ENCODE measurements around the gene SELENON.
A peak's percentile ranks its signal among the peaks of the same experiment; 100 is the strongest.

Gene SELENON

DNA sequence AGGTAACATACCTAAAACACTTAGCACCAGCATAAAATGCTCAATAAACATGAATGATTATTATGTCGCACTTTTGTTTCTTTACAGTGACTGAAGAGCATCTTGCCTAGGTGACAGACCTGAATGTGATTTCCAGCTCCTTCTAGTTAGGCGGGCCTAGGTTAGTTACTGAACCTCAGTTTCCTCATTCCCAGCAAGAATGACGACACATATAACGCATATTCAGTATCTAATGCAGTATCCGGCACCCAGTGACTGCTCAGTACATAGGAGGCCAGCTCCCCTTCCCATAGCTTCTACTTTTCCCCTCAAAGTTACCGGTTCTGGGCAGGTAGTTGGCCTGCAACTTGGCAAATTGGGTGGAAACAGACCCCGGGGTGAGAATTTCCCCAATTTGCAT lies 58.5 kb downstream of the SELENON start:
- H3K36me3 ChIP-seq (ENCODE audit: insufficient read depth, low read length), result peaks cover 7% of the 10 kb centered on the region
- H3K27ac ChIP-seq (ENCODE audit: low read depth, low read length), result no peak overlapping the region
- H3K4me1 ChIP-seq (ENCODE audit: control insufficient read depth, insufficient read depth, low read length, unreplicated experiment), result peaks cover 13% of the 10 kb centered on the region
- no peaks in the 10 kb centered on the region for H3K27me3 ChIP-seq (ENCODE audit: insufficient read depth, low read length)
- peak overlapping the region; percentile 61 for H2AFZ ChIP-seq (ENCODE audit: low read length, unreplicated experiment)
- peaks cover 33% of the 10 kb centered on the region for H3K79me2 ChIP-seq (ENCODE audit: control insufficient read depth, insufficient read depth, low read length, unreplicated experiment)
- peak overlapping the region; percentile 92 for H3K4me3 ChIP-seq (ENCODE audit: low read depth, low read length)

DNA sequence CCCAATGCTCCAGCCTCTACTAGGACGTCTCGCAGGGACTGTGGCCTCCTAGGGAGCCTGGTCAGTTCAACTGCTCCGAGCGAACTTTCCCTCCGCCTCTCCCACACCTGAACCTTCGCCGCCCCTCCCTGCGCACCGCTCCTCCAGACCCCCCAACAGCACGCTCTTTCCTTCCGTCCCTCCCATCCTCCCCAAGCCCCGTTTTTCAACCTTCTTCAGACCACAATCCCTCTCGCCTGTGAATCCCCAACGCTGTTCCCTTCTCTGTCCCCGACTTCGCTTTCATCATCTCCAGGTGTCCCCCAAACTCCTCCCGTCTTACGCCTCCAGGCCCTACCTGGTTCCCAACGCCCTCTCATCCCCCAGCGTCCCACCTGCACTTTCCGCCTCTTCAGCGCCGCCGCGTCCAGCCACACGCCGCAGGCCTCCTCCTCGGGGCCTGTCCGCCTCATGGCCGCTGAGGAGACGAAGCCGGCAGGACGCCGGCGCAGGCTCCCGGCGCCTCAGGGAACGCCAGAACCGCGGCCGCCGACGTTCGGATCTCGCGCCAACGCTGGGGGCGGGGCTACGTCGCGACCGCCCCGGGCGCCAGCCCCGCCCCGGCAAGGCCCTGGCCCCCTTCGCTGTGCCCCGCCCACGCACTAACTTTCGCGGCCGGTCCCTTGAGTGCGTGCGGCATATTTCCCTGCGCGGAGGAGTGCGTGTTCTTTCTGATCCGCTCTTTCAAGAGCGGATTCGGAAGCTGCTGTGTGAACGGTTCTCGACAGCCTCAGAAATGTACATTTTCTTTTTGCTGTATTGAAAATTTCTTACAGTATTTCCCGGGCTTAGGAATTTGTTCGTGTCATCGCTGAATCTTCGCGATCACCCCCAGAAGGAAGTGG lies 59.2 kb downstream of the SELENON start, which contains the start of gene AUNIP:
TSS of gene AUNIP (minus strand) at position 552 of the 884 bp plus-strand sequence. CDS start at position 452, 100 bp downstream.
- peaks cover 31% of the 10 kb centered on the region for H3K79me2 ChIP-seq (ENCODE audit: control insufficient read depth, insufficient read depth, low read length, unreplicated experiment)
- H3K4me3 ChIP-seq (ENCODE audit: low read depth, low read length), result peak within 1 kb of the TSS; percentile 92
- H3K4me1 ChIP-seq (ENCODE audit: control insufficient read depth, insufficient read depth, low read length, unreplicated experiment), result peaks cover 13% of the 10 kb centered on the region
- H3K27ac ChIP-seq (ENCODE audit: low read depth, low read length), result peak within 1 kb of the TSS; percentile 69
- no peaks in the 10 kb centered on the region for H3K27me3 ChIP-seq (ENCODE audit: insufficient read depth, low read length)
- peak within 1 kb of the TSS; percentile 63 for H2AFZ ChIP-seq (ENCODE audit: low read length, unreplicated experiment)
- H3K36me3 ChIP-seq (ENCODE audit: insufficient read depth, low read length), result peaks cover 7% of the 10 kb centered on the region

DNA sequence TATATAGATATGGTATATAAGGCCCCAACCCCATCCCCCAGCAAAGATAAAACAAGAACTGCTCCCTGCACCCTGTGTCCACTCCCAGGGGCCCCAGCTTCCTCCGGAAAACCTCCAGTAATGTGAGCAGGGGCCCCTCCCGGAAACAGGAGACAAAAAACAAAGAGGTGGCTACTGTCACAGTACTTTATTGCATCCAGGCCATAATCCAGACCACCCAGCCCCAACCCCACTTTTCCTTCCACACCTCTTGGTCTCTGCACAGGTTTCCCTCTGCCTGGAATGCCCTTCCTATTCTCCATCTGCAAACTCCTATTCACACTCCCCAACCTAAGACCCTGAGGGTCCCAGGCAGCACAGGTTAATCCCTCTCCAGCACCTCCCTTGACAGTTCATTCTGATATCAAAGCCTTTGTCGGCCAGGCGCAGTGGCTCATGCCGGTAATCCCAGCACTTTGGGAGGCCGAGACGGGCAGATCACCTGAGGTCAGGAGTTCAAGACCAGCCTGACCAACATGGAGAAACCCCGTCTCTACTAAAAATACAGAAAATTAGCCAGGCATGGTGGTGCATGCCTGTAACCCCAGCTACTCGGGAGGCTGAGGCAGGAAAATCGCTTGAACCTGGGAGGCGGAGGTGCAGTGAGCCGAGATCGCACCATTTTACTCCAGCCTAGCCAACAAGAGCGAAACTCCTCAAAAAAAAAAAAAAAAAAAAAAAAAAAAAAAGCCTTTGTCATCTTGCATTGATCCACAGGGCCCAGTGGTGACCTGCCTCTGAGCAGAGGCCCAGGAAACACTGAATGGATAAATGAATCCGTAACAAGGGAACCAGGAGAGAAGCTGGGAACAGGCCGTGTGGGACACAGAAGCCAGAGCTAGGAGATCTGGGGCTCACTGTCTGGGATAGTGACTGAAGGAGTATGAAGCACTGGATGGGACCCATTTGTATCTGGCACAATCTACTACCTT lies 61.6 kb downstream of the SELENON start:
- H2AFZ ChIP-seq (ENCODE audit: low read length, unreplicated experiment), result no peak overlapping the region
- peaks cover 7% of the 10 kb centered on the region for H3K36me3 ChIP-seq (ENCODE audit: insufficient read depth, low read length)
- no peak overlapping the region for H3K4me3 ChIP-seq (ENCODE audit: low read depth, low read length)
- H3K27ac ChIP-seq (ENCODE audit: low read depth, low read length), result no peak overlapping the region
- H3K4me1 ChIP-seq (ENCODE audit: control insufficient read depth, insufficient read depth, low read length, unreplicated experiment), result peaks cover 13% of the 10 kb centered on the region
- H3K79me2 ChIP-seq (ENCODE audit: control insufficient read depth, insufficient read depth, low read length, unreplicated experiment), result peaks cover 18% of the 10 kb centered on the region
- H3K27me3 ChIP-seq (ENCODE audit: insufficient read depth, low read length), result no peaks in the 10 kb centered on the region

DNA sequence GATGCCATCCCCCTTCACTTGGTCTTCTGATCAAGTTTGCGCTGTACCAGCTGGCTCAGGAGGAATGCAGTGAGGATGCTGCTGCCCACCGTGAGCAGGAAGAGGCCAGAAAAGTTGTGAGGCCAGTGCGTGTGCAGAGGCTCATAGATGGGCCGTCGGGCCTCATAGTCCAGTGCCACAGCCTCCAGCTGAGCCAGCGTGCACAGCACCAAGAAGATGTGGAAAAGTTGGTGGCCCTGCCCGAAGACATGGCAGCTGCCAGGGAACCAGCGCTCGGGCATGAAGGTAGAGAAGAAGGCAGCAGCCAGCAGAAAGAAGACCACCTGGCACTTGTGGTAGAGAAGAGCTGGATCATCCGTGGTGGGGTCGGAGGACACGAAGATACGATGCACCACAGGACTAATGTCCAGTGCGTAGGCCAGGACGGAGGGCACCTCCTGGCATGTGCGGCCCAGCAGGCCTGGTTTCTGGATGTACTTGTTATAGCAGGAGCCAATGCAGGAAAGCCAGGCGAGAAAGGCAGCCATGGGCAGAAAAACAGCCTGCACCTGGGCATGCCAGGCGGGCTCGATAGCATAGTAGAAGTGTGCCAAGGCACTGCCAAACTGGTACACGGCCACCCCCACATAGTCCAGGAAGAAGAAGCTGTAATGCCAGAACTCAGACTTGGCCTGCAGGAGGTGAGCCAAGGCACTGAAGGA lies 62.9 kb downstream of the SELENON start:
- Histone ChIP-seq H3K27me3 (ENCODE audit: insufficient read depth, low read length) (no peaks in the 10 kb centered on the region), H3K27ac (ENCODE audit: low read depth, low read length) (no peak overlapping the region), H3K79me2 (ENCODE audit: control insufficient read depth, insufficient read depth, low read length, unreplicated experiment) (peaks cover 15% of the 10 kb centered on the region), H3K4me1 (ENCODE audit: control insufficient read depth, insufficient read depth, low read length, unreplicated experiment) (peaks cover 13% of the 10 kb centered on the region), H2AFZ (ENCODE audit: low read length, unreplicated experiment) (no peak overlapping the region), H3K36me3 (ENCODE audit: insufficient read depth, low read length) (peaks cover 7% of the 10 kb centered on the region), H3K4me3 (ENCODE audit: low read depth, low read length) (no peak overlapping the region)

DNA sequence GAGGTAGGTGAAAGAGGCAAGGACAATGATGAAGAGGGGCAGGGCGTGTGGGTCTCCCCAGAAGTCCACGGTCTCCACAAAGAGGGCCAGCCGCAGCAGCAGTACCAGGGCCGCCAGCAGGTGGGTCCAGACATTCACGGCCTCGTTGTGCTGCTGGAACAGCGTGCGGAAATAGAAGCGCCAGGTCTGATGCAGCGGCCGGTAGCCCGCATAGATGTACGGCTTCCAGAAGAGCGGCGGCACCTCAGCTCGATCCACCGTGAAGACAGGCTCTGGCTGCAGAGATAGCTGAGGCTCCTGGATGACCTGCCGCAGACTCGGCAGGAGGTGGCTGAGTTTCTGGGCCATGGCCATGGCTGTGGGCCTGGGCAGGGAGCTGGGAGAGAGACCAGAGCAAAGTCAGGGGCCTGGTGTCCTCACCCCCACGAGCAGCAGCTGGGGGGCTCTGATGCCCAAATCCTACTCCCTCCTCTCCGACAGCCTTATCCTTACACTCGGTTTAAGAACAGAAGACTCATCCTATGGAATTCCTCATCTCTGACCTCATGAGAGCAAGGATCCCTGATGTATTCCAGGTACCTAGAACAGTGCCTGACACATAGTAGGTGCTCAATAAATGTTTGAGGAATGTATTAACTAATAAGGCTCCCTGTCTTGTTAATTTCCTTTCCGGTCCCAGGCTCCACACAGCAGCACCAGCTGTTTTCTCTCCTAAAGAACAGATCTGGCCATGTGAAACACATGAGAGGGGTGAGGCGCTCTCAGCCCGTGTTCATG lies 63.7 kb downstream of the SELENON start:
- Histone ChIP-seq H3K4me3 (ENCODE audit: low read depth, low read length) (no peak overlapping the region), H3K79me2 (ENCODE audit: control insufficient read depth, insufficient read depth, low read length, unreplicated experiment) (peaks cover 8% of the 10 kb centered on the region), H3K27me3 (ENCODE audit: insufficient read depth, low read length) (no peaks in the 10 kb centered on the region), H3K36me3 (ENCODE audit: insufficient read depth, low read length) (peaks cover 7% of the 10 kb centered on the region), H3K4me1 (ENCODE audit: control insufficient read depth, insufficient read depth, low read length, unreplicated experiment) (peaks cover 8% of the 10 kb centered on the region), H3K27ac (ENCODE audit: low read depth, low read length) (no peak overlapping the region), H2AFZ (ENCODE audit: low read length, unreplicated experiment) (no peak overlapping the region)

DNA sequence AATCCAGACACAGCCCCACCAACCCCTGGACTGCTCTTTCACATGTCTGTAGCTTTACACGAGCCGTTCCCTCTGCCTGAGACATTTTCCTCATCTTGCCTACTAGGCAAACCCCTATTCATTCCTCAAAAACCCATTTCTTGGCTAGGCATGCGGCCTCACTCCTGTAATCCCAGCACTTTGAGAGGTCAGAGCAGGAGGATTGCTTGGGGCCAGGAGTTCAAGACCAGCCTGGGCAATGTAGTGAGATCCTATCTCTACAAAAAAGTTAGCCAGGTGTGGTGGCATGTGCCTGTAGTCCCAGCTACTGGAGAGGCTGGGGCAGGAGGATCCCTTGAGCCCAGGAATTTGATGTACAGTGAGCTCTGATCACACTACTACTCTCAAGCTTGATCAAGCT lies 64.4 kb downstream of the SELENON start:
- H3K27me3 ChIP-seq (ENCODE audit: insufficient read depth, low read length), result no peaks in the 10 kb centered on the region
- peaks cover 8% of the 10 kb centered on the region for H3K4me1 ChIP-seq (ENCODE audit: control insufficient read depth, insufficient read depth, low read length, unreplicated experiment)
- peaks cover 4% of the 10 kb centered on the region for H3K79me2 ChIP-seq (ENCODE audit: control insufficient read depth, insufficient read depth, low read length, unreplicated experiment)
- no peak overlapping the region for H3K27ac ChIP-seq (ENCODE audit: low read depth, low read length)
- peaks cover 7% of the 10 kb centered on the region for H3K36me3 ChIP-seq (ENCODE audit: insufficient read depth, low read length)
- H2AFZ ChIP-seq (ENCODE audit: low read length, unreplicated experiment), result no peak overlapping the region
- no peak overlapping the region for H3K4me3 ChIP-seq (ENCODE audit: low read depth, low read length)

DNA sequence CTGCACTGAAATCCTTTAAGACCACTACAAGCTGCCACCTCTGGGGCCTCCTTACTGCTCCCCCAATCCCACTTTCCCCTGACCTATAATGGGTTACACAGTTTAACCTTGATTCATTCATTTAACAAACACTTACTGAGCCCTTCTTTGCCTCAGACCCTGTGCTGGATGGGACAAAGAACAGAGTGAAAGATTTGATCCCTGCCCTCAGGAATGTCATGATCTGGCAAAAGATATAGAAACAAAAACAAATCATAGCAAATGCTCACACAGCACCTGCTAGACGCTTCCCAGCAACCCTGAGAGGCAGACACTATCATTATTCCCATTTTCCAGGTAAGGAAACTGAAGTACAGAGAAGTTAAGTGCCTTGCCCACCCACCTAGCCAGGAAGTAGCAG lies 66.3 kb downstream of the SELENON start:
- H2AFZ ChIP-seq (ENCODE audit: low read length, unreplicated experiment), result no peak overlapping the region
- H3K27ac ChIP-seq (ENCODE audit: low read depth, low read length), result no peak overlapping the region
- H3K4me1 ChIP-seq (ENCODE audit: control insufficient read depth, insufficient read depth, low read length, unreplicated experiment), result peaks cover 2% of the 10 kb centered on the region
- H3K4me3 ChIP-seq (ENCODE audit: low read depth, low read length), result no peak overlapping the region
- no peaks in the 10 kb centered on the region for H3K79me2 ChIP-seq (ENCODE audit: control insufficient read depth, insufficient read depth, low read length, unreplicated experiment)
- peaks cover 7% of the 10 kb centered on the region for H3K36me3 ChIP-seq (ENCODE audit: insufficient read depth, low read length)
- no peaks in the 10 kb centered on the region for H3K27me3 ChIP-seq (ENCODE audit: insufficient read depth, low read length)

DNA sequence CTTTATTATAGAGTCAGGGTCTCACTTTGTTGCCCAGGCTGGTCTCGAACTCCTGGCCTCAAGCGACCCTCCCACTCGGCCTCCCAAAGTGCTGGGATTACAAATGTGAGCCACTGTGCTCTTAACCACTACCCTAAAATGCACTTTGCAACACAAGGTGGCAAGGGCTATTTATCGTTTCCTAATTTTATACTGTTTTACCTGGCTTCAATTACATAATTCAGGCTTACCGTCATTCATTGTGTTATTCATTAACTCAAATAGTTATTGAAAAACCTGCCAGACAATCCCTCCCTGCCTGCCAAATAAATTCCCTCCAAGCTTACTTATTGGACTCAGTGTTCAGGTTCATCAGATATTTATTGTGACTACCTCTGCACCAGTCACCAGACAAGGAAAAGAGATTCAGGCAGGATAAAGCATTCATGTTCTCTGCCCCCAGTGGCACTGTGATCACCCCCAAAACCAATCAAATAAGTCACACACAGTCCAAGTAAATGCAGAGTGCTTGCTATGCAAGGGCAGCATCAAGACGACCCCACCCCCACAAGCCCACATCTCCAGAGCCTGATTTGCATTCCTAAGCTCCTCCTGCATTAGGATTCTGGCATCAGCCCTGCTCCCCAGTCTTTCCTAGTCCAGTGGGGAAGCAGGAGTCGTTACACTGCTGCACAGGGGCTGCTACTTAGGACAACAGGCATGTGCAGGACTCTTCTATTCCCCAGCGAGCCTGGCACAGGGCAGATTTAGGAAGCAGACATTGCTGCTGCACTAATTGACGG lies 67.4 kb downstream of the SELENON start:
- H3K36me3 ChIP-seq (ENCODE audit: insufficient read depth, low read length), result peaks cover 6% of the 10 kb centered on the region
- peaks cover 4% of the 10 kb centered on the region for H3K79me2 ChIP-seq (ENCODE audit: control insufficient read depth, insufficient read depth, low read length, unreplicated experiment)
- H3K27me3 ChIP-seq (ENCODE audit: insufficient read depth, low read length), result no peaks in the 10 kb centered on the region
- H3K4me1 ChIP-seq (ENCODE audit: control insufficient read depth, insufficient read depth, low read length, unreplicated experiment), result no peaks in the 10 kb centered on the region
- H3K27ac ChIP-seq (ENCODE audit: low read depth, low read length), result no peak overlapping the region
- H3K4me3 ChIP-seq (ENCODE audit: low read depth, low read length), result no peak overlapping the region
- no peak overlapping the region for H2AFZ ChIP-seq (ENCODE audit: low read length, unreplicated experiment)
